ENCODE results near the gene PLCD3.

Gene PLCD3, protein sequence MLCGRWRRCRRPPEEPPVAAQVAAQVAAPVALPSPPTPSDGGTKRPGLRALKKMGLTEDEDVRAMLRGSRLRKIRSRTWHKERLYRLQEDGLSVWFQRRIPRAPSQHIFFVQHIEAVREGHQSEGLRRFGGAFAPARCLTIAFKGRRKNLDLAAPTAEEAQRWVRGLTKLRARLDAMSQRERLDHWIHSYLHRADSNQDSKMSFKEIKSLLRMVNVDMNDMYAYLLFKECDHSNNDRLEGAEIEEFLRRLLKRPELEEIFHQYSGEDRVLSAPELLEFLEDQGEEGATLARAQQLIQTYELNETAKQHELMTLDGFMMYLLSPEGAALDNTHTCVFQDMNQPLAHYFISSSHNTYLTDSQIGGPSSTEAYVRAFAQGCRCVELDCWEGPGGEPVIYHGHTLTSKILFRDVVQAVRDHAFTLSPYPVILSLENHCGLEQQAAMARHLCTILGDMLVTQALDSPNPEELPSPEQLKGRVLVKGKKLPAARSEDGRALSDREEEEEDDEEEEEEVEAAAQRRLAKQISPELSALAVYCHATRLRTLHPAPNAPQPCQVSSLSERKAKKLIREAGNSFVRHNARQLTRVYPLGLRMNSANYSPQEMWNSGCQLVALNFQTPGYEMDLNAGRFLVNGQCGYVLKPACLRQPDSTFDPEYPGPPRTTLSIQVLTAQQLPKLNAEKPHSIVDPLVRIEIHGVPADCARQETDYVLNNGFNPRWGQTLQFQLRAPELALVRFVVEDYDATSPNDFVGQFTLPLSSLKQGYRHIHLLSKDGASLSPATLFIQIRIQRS

GRCh38 chr17:45132320-45132571 lies at the start of gene PLCD3:
PLCD3 (minus strand) TSS chr17:45132515; CDS start chr17:45132410, 105 bp downstream.
- in situ Hi-C loops (cut with HindIII; ENCODE audit: low sequenced_read_pairs), result no loop called here

DNA sequence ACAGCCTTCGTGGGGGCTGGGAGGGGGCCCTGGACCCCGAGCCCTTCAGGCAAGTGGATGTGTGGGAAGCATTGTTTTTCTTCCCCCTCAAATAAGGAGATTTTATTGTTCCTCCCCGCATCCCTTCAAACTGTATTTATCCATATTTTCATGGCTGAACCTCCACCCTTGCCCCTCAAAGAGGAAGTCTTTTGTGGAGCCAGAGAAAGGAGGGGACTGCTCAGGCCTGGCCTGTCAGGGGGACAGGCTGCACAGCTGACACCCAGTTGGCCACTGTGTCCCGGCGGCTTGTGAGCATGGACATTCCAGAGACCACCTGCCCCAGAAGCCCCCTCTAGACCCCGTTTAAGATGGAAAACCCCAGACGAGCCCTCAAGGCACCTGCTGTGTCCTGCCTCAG lies 45.2 kb upstream of the PLCD3 start:
- in situ Hi-C loops (cut with HindIII; ENCODE audit: low sequenced_read_pairs), result no loop called here

DNA sequence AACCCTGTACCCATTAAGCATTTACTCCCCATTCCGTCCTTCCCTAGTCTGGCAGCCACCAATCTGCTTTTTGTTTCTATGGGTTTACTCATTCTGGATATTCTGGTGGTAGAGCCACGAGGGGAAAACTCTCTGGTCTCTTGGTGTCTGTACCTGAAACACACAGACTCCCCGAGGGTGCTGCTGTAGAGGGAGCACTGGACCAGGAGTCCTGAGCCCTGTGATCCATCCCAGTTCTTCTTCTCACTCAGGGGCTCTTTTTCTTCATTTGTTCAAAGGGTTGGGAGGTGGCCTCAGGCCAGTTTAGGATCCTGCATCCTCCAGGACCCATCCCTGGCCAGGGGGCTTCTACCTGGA lies 43.4 kb upstream of the PLCD3 start:
- in situ Hi-C loops (cut with HindIII; ENCODE audit: low sequenced_read_pairs), result no loop called here

DNA sequence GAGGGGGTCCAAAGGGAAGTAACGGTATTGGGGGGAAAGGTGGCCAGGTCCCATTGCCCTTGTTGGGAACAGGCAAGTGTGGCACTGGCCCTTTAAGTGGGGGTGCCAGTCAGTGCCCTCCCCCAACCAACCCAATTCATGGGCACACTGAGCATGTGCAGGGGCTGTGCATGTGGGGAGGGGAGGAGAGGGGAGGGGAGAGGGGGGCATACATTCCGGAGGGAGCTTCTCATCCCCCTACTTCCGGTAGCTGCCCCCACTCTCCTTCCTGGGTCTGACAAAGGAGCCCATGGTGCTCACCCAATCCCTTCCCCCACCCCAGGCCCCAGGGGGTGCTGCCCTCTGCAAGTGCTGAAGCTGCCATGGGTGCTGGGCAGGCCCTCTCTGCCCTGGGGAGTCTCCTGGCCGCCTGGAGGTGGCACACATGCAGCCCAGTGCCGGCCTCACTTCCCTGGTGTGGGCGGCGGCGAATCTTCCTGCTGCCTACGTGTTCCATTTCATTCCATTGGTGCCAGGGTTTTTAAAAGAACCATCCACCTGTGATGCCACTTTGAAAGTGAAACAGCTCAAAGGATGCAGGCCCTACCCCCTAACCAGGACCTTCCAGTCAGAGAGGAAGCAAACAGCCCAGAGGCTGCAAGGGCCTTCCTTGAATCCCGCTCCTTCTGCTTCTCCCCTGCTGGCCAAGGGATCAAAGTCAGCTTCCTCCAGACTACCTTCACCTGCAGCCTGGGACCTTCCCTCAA lies 40.4 kb upstream of the PLCD3 start:
- in situ Hi-C loops (cut with HindIII; ENCODE audit: low sequenced_read_pairs), result no loop called here

DNA sequence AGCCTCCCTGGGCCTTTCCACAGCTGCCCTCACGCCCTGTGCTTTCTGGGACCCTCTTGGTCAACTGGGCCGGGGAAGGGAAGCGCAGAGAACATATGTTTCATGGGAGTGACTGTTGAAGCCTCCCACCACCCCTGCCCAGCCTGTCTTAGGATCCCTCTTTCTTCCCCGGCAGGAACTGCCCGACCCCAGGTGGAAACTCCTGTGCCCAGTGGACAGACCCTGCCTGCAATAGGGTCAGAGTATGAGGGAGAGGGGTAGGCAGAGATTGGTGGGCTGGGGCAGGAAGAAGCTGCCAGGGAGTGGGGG lies 39.9 kb upstream of the PLCD3 start:
- in situ Hi-C loops (cut with HindIII; ENCODE audit: low sequenced_read_pairs), result no loop called here

- in situ Hi-C loops (cut with HindIII; ENCODE audit: low sequenced_read_pairs), result no loop called here
Measured at GRCh38 chr17:45171338-45172231, 39.3 kb upstream of the PLCD3 start.

- in situ Hi-C loops (cut with HindIII; ENCODE audit: low sequenced_read_pairs), result no loop called here
Measured at GRCh38 chr17:45170931-45171337, 38.6 kb upstream of the PLCD3 start.

- in situ Hi-C loops (cut with HindIII; ENCODE audit: low sequenced_read_pairs), result no loop called here
Measured at GRCh38 chr17:45170280-45170930, 38.1 kb upstream of the PLCD3 start.

GRCh38 chr17:45168991-45169752 lies 36.9 kb upstream of the PLCD3 start:
- in situ Hi-C loops (cut with HindIII; ENCODE audit: low sequenced_read_pairs), result no loop called here

- in situ Hi-C loops (cut with HindIII; ENCODE audit: low sequenced_read_pairs), result no loop called here
Measured at GRCh38 chr17:45164734-45165269, 32.5 kb upstream of the PLCD3 start.

GRCh38 chr17:45162025-45162687 lies 29.8 kb upstream of the PLCD3 start:
- in situ Hi-C loops (cut with HindIII; ENCODE audit: low sequenced_read_pairs), result no loop called here

DNA sequence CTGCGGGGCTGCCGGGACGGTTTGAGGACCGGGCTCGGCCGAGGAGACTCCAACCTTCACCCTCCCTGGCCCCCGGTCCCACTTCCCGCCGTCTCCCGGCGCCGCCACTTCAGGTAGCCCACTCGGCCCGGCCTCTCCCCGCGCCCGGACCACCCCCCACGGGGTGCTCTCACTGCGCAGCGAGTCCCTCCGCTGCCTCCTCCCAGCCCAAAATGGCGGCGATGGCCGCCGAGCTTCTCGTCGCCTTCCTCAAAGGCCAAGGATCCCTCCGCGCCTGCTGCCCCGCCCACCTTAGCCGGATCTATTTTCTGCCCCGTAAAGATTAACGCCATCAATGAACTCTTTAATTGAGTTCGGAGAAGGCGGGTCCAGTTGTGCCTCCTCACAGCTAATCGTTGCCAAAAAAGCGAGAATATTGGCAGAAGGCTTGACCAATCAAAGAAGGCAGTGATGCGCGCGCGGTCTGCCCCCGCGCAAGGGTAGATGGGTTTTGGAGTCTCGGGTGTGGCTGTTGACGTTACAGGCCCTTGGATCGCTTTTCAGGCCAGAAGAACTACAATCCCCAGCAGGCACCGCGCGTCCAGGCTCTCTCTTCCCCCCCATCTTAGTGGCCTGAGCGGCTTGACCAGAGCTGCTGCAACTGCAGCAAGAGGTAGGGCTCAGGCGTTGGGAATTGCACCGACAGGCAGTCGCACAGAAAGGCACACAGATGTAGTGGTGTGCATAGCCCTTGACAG lies 29.1 kb upstream of the PLCD3 start, which contains the start of gene HEXIM2:
HEXIM2 (plus strand) TSS at position 588 of the 737 bp plus-strand sequence. CDS start 919 bp downstream, outside the sequence.
- in situ Hi-C loops (cut with HindIII; ENCODE audit: low sequenced_read_pairs), result no loop called here

DNA sequence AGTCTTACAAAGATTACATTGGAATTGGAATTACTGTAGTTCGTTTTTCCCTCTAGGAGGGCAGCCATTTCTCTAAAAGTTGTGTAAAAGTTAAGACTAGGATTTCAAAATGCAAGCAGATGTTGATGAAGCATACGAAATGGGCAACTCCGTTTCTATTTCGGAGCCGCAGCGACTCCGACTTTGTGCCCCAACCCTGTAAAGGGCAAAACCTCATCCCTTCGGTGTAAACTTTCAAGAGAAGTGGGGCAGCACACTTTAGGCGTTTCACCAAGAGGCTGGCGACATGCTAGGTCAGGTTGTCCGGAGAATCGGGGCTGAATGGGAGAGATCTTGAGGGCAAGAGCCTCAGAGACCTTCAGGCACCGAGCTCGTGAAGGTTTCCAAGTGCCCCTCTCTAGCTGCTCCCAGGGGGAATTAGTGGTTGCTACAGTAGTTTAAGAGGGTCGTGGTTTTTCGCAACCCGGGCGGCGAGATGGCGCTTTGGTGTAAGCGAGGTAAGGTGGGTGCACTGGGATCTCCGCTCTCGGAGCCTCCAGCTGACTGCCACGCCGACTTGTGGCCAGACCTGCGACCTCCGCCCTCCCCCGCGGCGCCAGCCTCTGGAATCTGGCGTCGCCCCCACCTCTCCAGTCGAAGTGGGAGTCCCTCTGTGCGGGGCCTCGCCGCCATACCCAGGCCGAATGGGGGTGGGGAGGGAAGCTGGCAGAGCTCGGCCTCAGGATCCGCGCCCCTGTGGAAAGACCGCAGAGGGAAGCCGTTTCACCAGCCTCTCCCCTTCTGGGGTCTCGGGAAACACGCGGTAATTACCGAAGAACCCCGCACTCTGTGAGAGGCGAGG lies 28.4 kb upstream of the PLCD3 start:
- in situ Hi-C loops (cut with HindIII; ENCODE audit: low sequenced_read_pairs), result no loop called here

DNA sequence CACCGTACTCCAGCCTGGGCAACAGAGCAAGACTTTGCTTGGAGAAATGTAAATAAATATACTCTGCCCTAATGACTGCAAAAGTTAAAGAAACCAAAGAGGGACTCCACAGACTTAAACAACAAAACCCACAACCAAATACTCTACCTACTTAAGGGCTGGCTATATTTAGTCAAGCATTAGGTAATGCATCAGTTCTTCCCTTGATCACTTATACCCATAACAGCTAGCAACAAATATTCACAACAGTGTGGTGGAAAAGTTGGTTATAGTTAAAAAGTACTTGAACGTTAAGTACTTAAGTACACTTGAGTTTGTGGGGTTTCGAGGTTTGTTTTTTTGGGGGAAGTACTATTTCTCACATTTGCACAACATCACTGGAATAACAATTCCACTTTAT lies 23.9 kb upstream of the PLCD3 start:
- in situ Hi-C loops (cut with HindIII; ENCODE audit: low sequenced_read_pairs), result loop anchor here (10.0 kb wide), 1 partner anchor 229 kb away; no protein-coding TSS in a partner anchor

GRCh38 chr17:45155483-45155882 lies 23.2 kb upstream of the PLCD3 start:
- in situ Hi-C loops (cut with HindIII; ENCODE audit: low sequenced_read_pairs), result loop anchor here (10.0 kb wide), 1 partner anchor 229 kb away; no protein-coding TSS in a partner anchor

- in situ Hi-C loops (cut with HindIII; ENCODE audit: low sequenced_read_pairs), result loop anchor here (10.0 kb wide), 1 partner anchor 230 kb away; no protein-coding TSS in a partner anchor
Measured at GRCh38 chr17:45155029-45155428, 22.7 kb upstream of the PLCD3 start.

All from endothelial cell of hepatic sinusoid (primary cell).